Measurements from ENCODE around the gene NUF2.

GRCh38 chr1:163381487-163382184, 59.9 kb downstream of the NUF2 start:
- no peak for TF ChIP-seq POLR2A (IDR thresholded peaks at IDR 0.05)
- no peak for TF ChIP-seq CTCF (IDR thresholded peaks at IDR 0.05)
